Measurements from ENCODE around the gene TSPAN14. TPM values are rescaled to one million over a fixed set of nuclear protein-coding genes. Genes with fewer than 3 reads are reported as not detected.

Gene TSPAN14
- total and polyA plus RNA-seq, 2 experiments from 2014 or later, result 17.9 to 40.7 TPM

DNA sequence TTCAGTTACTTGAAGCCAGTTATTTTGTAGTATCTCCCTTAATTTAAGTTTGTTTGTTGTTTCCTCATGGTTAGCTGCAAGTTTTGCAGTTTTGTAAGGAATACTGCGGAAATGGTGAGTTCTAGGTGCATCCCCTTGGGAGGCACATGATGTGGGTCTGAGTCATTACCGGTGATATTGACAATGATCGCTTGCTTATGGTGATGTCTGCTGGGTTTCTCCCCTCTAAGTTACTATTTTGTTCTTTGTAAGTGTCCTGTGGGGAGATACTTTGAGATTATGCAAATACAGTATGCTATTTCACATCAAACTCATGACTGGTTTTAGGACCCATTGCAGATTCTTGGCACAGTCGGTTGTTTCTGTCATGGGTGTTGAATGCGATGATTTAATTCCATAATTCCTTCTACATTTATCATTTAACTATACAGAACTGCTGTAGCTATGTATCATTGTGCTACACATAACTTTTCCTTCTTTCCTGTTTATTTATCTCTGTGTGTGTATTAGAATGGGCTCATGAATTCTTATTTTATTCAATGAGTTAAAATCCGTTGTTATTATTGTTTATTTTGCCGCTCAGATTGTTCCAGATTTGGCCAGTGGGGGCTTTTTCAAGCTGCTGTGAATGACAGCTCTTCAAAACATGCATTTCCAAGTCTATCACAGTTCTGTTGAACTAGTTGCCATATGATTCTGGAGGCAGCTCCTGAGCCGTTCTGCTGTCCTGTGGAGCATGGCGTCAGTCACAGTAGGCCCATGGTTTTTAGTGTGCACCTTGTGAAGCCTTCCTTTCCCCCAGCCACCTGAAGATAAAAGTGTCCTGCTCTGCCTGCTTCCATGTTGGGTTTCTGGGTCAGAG lies 18.4 kb downstream of the TSPAN14 start (continued):
- TF ChIP-seq, protein P1, sequence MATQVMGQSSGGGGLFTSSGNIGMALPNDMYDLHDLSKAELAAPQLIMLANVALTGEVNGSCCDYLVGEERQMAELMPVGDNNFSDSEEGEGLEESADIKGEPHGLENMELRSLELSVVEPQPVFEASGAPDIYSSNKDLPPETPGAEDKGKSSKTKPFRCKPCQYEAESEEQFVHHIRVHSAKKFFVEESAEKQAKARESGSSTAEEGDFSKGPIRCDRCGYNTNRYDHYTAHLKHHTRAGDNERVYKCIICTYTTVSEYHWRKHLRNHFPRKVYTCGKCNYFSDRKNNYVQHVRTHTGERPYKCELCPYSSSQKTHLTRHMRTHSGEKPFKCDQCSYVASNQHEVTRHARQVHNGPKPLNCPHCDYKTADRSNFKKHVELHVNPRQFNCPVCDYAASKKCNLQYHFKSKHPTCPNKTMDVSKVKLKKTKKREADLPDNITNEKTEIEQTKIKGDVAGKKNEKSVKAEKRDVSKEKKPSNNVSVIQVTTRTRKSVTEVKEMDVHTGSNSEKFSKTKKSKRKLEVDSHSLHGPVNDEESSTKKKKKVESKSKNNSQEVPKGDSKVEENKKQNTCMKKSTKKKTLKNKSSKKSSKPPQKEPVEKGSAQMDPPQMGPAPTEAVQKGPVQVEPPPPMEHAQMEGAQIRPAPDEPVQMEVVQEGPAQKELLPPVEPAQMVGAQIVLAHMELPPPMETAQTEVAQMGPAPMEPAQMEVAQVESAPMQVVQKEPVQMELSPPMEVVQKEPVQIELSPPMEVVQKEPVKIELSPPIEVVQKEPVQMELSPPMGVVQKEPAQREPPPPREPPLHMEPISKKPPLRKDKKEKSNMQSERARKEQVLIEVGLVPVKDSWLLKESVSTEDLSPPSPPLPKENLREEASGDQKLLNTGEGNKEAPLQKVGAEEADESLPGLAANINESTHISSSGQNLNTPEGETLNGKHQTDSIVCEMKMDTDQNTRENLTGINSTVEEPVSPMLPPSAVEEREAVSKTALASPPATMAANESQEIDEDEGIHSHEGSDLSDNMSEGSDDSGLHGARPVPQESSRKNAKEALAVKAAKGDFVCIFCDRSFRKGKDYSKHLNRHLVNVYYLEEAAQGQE (IDR thresholded peaks at IDR 0.05; ENCODE audit: unreplicated experiment), result no peak
- no peak for TF ChIP-seq EZH2phosphoT487 (IDR thresholded peaks at IDR 0.05; ENCODE audit: unreplicated experiment)
- TF ChIP-seq JUNB (IDR thresholded peaks at IDR 0.05; ENCODE audit: unreplicated experiment), result no peak
- TF ChIP-seq, protein P2, sequence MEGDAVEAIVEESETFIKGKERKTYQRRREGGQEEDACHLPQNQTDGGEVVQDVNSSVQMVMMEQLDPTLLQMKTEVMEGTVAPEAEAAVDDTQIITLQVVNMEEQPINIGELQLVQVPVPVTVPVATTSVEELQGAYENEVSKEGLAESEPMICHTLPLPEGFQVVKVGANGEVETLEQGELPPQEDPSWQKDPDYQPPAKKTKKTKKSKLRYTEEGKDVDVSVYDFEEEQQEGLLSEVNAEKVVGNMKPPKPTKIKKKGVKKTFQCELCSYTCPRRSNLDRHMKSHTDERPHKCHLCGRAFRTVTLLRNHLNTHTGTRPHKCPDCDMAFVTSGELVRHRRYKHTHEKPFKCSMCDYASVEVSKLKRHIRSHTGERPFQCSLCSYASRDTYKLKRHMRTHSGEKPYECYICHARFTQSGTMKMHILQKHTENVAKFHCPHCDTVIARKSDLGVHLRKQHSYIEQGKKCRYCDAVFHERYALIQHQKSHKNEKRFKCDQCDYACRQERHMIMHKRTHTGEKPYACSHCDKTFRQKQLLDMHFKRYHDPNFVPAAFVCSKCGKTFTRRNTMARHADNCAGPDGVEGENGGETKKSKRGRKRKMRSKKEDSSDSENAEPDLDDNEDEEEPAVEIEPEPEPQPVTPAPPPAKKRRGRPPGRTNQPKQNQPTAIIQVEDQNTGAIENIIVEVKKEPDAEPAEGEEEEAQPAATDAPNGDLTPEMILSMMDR (conservative IDR thresholded peaks at IDR 0.05; ENCODE audit: low read depth in 2 of 2), result no peak
- no peak for TF ChIP-seq EZH2 (IDR thresholded peaks at IDR 0.05; ENCODE audit: low read depth, unreplicated experiment)
- no peak for TF ChIP-seq POLR2AphosphoS5 (IDR thresholded peaks at IDR 0.05; ENCODE audit: low read depth)

DNA sequence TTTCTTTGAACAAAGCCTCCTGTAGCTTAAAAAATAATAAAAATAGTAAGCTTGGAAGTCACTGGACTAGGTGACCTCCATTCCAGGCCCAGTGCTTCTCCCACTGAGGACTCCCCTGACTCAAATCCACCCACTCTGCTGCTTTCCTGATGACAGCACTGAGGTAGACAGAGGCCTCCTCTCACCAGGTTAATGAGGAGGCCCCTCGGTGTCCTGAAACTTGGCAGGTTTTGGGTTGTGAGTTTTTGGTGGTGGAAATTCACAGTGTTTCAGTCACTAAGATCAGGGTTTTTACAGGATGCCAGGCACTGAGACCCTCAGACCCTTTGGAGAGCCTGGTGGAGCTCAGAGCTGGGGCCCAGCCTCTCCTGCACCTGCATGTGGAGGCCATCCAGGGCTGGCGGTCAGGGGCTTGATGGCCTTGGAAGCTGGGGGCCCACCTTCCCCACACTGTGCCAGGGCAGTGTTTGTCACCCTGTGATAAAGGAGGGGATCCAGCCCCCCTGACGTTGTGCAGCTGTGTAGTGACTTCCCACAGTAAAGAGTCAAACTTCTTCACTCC lies 19.1 kb downstream of the TSPAN14 start:
- Mint-ChIP-seq H3K9me3 (peaks cover 5% of the 10 kb centered on the region), H3K36me3 (ENCODE audit: low read depth) (peaks cover 31% of the 10 kb centered on the region)
- H3K4me2 ChIP-seq, result no peak overlapping the region
- TF ChIP-seq NANOG (IDR thresholded peaks at IDR 0.05; ENCODE audit: borderline replicate concordance) (no peak), POLR2AphosphoS5 (IDR thresholded peaks at IDR 0.05; ENCODE audit: low read depth) (no peak), ZNF331 (CRISPR knock-in tag; IDR thresholded peaks at IDR 0.05; ENCODE audit: low read depth) (no peak)
- TF ChIP-seq, protein P3, sequence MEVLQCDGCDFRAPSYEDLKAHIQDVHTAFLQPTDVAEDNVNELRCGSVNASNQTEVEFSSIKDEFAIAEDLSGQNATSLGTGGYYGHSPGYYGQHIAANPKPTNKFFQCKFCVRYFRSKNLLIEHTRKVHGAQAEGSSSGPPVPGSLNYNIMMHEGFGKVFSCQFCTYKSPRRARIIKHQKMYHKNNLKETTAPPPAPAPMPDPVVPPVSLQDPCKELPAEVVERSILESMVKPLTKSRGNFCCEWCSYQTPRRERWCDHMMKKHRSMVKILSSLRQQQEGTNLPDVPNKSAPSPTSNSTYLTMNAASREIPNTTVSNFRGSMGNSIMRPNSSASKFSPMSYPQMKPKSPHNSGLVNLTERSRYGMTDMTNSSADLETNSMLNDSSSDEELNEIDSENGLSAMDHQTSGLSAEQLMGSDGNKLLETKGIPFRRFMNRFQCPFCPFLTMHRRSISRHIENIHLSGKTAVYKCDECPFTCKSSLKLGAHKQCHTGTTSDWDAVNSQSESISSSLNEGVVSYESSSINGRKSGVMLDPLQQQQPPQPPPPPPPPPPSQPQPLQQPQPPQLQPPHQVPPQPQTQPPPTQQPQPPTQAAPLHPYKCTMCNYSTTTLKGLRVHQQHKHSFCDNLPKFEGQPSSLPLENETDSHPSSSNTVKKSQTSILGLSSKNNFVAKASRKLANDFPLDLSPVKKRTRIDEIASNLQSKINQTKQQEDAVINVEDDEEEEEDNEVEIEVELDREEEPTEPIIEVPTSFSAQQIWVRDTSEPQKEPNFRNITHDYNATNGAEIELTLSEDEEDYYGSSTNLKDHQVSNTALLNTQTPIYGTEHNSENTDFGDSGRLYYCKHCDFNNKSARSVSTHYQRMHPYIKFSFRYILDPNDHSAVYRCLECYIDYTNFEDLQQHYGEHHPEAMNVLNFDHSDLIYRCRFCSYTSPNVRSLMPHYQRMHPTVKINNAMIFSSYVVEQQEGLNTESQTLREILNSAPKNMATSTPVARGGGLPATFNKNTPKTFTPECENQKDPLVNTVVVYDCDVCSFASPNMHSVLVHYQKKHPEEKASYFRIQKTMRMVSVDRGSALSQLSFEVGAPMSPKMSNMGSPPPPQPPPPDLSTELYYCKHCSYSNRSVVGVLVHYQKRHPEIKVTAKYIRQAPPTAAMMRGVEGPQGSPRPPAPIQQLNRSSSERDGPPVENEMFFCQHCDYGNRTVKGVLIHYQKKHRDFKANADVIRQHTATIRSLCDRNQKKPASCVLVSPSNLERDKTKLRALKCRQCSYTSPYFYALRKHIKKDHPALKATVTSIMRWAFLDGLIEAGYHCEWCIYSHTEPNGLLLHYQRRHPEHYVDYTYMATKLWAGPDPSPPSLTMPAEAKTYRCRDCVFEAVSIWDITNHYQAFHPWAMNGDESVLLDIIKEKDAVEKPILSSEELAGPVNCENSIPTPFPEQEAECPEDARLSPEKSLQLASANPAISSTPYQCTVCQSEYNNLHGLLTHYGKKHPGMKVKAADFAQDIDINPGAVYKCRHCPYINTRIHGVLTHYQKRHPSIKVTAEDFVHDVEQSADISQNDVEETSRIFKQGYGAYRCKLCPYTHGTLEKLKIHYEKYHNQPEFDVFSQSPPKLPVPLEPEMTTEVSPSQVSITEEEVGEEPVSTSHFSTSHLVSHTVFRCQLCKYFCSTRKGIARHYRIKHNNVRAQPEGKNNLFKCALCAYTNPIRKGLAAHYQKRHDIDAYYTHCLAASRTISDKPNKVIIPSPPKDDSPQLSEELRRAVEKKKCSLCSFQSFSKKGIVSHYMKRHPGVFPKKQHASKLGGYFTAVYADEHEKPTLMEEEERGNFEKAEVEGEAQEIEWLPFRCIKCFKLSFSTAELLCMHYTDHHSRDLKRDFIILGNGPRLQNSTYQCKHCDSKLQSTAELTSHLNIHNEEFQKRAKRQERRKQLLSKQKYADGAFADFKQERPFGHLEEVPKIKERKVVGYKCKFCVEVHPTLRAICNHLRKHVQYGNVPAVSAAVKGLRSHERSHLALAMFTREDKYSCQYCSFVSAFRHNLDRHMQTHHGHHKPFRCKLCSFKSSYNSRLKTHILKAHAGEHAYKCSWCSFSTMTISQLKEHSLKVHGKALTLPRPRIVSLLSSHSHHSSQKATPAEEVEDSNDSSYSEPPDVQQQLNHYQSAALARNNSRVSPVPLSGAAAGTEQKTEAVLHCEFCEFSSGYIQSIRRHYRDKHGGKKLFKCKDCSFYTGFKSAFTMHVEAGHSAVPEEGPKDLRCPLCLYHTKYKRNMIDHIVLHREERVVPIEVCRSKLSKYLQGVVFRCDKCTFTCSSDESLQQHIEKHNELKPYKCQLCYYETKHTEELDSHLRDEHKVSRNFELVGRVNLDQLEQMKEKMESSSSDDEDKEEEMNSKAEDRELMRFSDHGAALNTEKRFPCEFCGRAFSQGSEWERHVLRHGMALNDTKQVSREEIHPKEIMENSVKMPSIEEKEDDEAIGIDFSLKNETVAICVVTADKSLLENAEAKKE (CRISPR knock-in tag; IDR thresholded peaks at IDR 0.05), result no peak

More for the DNA sequence above, 19.1 kb downstream of the TSPAN14 start:
- Histone ChIP-seq H2AFZ (no peak overlapping the region), H3K27ac (ENCODE audit: low read depth) (no peak overlapping the region), H3K4me3 (no peak overlapping the region), H4K20me1 (replicated peaks; ENCODE audit: insufficient read depth) (peaks cover 57% of the 10 kb centered on the region), H3K9me2 (ENCODE audit: insufficient read depth) (no peaks in the 10 kb centered on the region), H3K79me2 (replicated peaks; ENCODE audit: insufficient read depth) (peaks cover 91% of the 10 kb centered on the region), H3K36me3 (ENCODE audit: insufficient read depth) (no peaks in the 10 kb centered on the region), H3F3A (replicated peaks; ENCODE audit: low read depth) (no peaks in the 10 kb centered on the region), H3K4me1 (ENCODE audit: insufficient read depth) (peaks cover 36% of the 10 kb centered on the region), H3K27me3 (ENCODE audit: insufficient read depth) (peaks cover 13% of the 10 kb centered on the region; the same call in 1 of the 2 replicates)
- H3K4me1 Mint-ChIP-seq, result peaks cover 55% of the 10 kb centered on the region
- H3K27ac Mint-ChIP-seq, result no peak overlapping the region
- ATAC-seq (no peak), DNase-seq (ENCODE audit: low spot score) (no peak)
- H3K4me3 Mint-ChIP-seq, result no peak overlapping the region
- H3K27me3 Mint-ChIP-seq (ENCODE audit: insufficient read depth, low read depth, poor library complexity), result peaks cover 19% of the 10 kb centered on the region

Measured in GM23338 (cell line).